ENCODE data around the gene RHEX. TPM values are rescaled to one million over a fixed set of nuclear protein-coding genes. Genes with fewer than 3 reads are reported as not detected.

RHEX gene
- total RNA-seq, 4 donors from 2014 or later: 0.93 to 9.9 (median 1.7) TPM; not detected in 1

DNA sequence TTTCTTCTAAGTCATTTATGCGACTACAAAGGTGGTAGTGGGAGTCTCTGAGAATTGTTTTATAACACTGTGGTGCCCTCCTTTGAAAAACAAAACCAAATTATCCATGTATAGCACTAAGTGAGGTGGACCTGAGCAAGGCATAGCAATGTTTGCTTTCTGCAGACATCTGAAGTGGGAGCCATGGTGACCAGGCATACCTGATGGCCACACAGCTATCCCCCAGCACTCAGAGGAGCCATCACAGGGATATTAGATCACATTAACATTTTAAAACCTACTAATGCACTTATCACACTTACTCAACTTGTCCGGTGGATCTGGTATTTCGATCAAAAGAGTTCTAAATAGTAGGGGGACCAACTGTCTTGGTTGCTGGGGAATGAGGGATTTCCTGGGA lies 89.0 kb downstream of the RHEX start:
- 84 to 91% methylated on average over 3 of the region's 3 CpGs for WGBS, 2 donors
- no peak overlapping the region for H3K4me3 ChIP-seq (ENCODE audit: low read depth, poor library complexity, severe bottlenecking)
- intact Hi-C loops (cut with DNase I; ENCODE audit: low total_unique reads): no loop called here
- DNase-seq (ENCODE audit: low spot score in 2 of 2): no peak
- TF ChIP-seq, protein P1, sequence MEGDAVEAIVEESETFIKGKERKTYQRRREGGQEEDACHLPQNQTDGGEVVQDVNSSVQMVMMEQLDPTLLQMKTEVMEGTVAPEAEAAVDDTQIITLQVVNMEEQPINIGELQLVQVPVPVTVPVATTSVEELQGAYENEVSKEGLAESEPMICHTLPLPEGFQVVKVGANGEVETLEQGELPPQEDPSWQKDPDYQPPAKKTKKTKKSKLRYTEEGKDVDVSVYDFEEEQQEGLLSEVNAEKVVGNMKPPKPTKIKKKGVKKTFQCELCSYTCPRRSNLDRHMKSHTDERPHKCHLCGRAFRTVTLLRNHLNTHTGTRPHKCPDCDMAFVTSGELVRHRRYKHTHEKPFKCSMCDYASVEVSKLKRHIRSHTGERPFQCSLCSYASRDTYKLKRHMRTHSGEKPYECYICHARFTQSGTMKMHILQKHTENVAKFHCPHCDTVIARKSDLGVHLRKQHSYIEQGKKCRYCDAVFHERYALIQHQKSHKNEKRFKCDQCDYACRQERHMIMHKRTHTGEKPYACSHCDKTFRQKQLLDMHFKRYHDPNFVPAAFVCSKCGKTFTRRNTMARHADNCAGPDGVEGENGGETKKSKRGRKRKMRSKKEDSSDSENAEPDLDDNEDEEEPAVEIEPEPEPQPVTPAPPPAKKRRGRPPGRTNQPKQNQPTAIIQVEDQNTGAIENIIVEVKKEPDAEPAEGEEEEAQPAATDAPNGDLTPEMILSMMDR (IDR thresholded peaks at IDR 0.05): no peak
- TF ChIP-seq POLR2A (IDR thresholded peaks at IDR 0.05): no peak

DNA sequence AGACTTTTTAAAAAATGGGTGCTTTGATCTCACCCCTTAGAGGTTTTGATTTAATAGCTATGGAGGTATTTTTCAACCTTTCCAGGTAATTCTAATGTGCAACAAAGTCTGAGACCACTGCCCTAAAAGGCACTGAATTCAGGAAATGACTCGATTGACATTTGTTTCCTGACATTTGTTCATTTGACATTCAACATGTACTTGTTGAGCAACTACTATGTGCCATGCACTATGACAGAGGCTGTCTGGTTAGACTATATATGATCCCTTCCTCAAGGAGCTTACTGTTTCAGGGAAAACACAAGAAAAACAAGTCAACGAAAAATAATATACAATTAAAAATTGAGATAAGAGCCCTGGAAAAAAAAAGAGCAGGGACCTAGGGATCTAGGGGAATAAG lies 89.8 kb downstream of the RHEX start:
- intact Hi-C loops (cut with DNase I; ENCODE audit: low total_unique reads): no loop called here
- TF ChIP-seq POLR2A (IDR thresholded peaks at IDR 0.05): no peak
- TF ChIP-seq, protein P1 (IDR thresholded peaks at IDR 0.05): no peak

DNA sequence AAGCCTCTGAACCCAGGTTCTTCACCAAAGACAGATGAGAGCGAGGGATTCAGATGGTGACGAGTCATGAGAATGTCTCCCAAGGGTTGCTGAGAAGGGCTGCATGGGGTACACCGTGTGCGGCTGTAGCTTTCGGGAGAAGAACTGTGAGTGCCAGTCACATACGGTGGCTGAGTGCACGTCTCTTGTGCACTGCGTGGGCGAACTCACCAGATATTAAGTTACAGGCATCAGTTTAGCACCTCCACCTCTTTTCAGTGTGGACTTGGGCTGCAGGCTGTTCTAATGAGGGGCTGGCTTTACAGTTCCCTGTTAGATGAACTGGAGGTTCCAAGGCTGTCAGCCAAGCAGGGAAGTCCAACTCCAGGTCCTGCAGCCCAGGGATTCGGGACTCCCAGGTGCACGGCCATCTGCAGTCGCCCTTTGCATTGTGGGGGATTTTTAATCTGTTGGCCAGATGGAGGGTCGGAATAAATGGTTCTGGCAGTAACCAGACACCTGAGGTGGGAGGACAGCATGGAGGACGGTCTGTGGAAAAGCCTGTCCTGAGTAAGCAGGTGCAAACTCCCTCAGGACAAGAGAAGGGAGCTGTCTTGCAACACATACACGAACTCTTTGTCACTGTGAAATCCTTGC lies 90.7 kb downstream of the RHEX start:
- WGBS, 2 donors: 80 to 82% methylated on average over 15 of the region's 15 CpGs
- intact Hi-C loops (cut with DNase I; ENCODE audit: low total_unique reads): no loop called here
- no peak for DNase-seq (ENCODE audit: low spot score in 2 of 2)
- H3K4me3 ChIP-seq (ENCODE audit: low read depth, poor library complexity, severe bottlenecking): no peak overlapping the region
- TF ChIP-seq POLR2A (IDR thresholded peaks at IDR 0.05): no peak

More for the DNA sequence above, 89.8 kb downstream of the RHEX start:
- no peak for DNase-seq (ENCODE audit: low spot score in 2 of 2)
- no peak overlapping the region for H3K4me3 ChIP-seq (ENCODE audit: low read depth, poor library complexity, severe bottlenecking)
- WGBS, 2 donors: 78 to 83% methylated on average over 2 of the region's 2 CpGs

DNA sequence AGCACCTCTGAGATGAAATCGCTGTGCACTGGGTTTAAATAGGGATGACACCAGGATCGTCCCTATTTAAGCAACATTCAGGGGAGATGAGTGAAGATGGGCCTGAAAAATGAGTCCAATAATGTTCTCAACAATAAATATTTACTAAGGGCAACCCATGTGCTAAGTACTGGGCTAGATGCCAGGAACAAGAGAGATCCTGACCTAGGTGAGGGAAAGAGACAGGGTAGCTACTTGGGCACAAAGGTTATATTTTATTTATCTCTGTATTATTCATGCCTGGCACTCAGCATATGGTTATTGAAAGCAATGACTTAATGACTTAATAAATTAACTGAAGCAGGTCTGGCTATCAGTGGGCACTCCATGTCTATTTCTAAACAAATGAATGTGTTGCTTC lies 91.6 kb downstream of the RHEX start:
- WGBS, 2 donors: 81 to 82% methylated on average over 2 of the region's 2 CpGs
- TF ChIP-seq, protein P1 (IDR thresholded peaks at IDR 0.05): no peak
- no peak for TF ChIP-seq POLR2A (IDR thresholded peaks at IDR 0.05)
- DNase-seq (ENCODE audit: low spot score in 2 of 2): no peak
- H3K4me3 ChIP-seq (ENCODE audit: low read depth, poor library complexity, severe bottlenecking): no peak overlapping the region
- intact Hi-C loops (cut with DNase I; ENCODE audit: low total_unique reads): no loop called here

DNA sequence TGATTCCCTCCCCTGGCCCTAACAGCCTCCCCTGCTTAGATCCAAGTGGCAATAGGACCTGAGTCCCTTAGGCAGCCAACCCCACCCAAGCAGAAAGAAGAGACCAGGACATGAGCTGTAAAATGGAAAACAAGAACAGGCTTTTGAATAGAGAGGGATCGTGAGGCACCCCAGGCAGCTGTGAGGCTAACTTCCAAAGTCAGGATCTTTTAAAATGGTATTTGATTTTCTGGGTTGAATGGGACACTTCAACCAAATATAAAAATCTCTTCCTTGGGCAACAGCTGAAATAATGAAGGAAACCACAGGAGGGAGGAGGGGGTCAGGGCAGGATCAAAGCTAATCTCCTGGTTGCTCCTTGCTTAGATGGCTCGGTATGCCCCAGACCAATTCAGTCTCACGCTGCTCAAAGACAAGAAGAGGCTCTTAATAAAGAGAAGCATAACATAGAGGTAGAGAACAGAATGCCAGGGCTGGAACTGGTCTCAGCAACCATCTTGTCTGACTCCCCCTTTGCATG lies 92.9 kb downstream of the RHEX start:
- TF ChIP-seq POLR2A (IDR thresholded peaks at IDR 0.05): no peak
- TF ChIP-seq, protein P1 (IDR thresholded peaks at IDR 0.05): no peak
- 53 to 55% methylated on average over 3 of the region's 3 CpGs for WGBS, 2 donors
- H3K4me3 ChIP-seq (ENCODE audit: low read depth, poor library complexity, severe bottlenecking): no peak overlapping the region
- intact Hi-C loops (cut with DNase I; ENCODE audit: low total_unique reads): no loop called here
- no peak for DNase-seq (ENCODE audit: low spot score in 2 of 2)

Other genes with a start within 250 kb of the RHEX start
- 10 to 100 TPM; 12.8 to 22.0 (median 15.8) TPM for gene SLC41A1, start 240.0 kb upstream of the RHEX start, total RNA-seq
- gene PM20D1, start 203.0 kb upstream of the RHEX start, total RNA-seq: 10 to 100 TPM in 3 of 4 donors, 1 to 10 TPM in 1; 6.5 to 89.1 (median 35.0) TPM
- 10 to 100 TPM in 1 of 4 donors, 1 to 10 TPM in 3; 2.7 to 14.8 (median 5.4) TPM for gene SLC26A9, start 109.7 kb upstream of the RHEX start, total RNA-seq
- 10 to 100 TPM in 3 of 4 donors, 1 to 10 TPM in 1; 6.0 to 37.2 (median 24.0) TPM for gene RAB7B, start 49.8 kb upstream of the RHEX start, total RNA-seq
- not detected for gene CTSE, start 29.3 kb upstream of the RHEX start, total RNA-seq
- not detected for gene AVPR1B, start 64.2 kb downstream of the RHEX start, total RNA-seq
- 1 to 10 TPM; 1.8 to 9.7 (median 4.9) TPM for gene FAM72A, start 149.7 kb downstream of the RHEX start, total RNA-seq
- gene SRGAP2, start 150.4 kb downstream of the RHEX start, total RNA-seq: 100 to 1,000 TPM in 3 of 4 donors, 10 to 100 TPM in 1; 81.2 to 161 (median 113) TPM

Measured in lower leg skin (tissue), 4 donors.